HG03520 (cell line): ENCODE data around the gene BBOX1.
"Not testable (repeated sequence)": the region's sequence is repeated elsewhere in the genome, so short reads cannot be mapped to it uniquely, and the experiment has no call there.

Source experiments
- ATAC-seq: cut with Tn5 transposase; IDR thresholded peaks from one replicate; pipeline ENCODE4 v1.9.1; 2021; ENCODE audit warnings: mild to moderate bottlenecking, moderate library complexity; ENCODE audit not compliant: unreplicated experiment

BBOX1 gene

DNA sequence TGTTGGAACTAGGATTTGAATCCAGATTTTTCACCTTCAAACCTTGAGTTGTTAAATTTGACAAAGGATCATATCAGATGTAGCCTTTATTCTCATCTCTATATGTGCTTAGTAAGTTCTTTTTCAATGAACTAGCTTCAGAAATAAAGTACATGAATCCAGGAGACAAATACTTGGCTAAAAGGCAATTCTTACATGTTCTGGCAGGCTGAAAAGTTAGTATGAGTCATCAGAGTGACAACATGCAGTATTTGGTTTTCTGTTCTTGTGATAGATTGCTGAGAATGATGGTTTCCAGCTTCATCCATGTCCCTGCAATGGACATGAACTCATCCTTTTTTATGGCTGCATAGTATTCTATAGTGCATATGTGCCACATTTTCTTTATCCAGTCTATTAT is 40.4 kb downstream of the BBOX1 start:
- ATAC-seq: no peak

- no peak for ATAC-seq
These were observed 42.6 kb downstream of the BBOX1 start for GRCh38 chr11:27083241-27083640.

- ATAC-seq: no peak
These were observed 43.2 kb downstream of the BBOX1 start for GRCh38 chr11:27083782-27084181.

GRCh38 chr11:27084518-27084917 is 43.9 kb downstream of the BBOX1 start:
- ATAC-seq: no peak

- no peak for ATAC-seq
These were observed 44.5 kb downstream of the BBOX1 start for GRCh38 chr11:27085111-27085510.

- no peak for ATAC-seq
These were observed 45.0 kb downstream of the BBOX1 start for GRCh38 chr11:27085605-27086004.

DNA sequence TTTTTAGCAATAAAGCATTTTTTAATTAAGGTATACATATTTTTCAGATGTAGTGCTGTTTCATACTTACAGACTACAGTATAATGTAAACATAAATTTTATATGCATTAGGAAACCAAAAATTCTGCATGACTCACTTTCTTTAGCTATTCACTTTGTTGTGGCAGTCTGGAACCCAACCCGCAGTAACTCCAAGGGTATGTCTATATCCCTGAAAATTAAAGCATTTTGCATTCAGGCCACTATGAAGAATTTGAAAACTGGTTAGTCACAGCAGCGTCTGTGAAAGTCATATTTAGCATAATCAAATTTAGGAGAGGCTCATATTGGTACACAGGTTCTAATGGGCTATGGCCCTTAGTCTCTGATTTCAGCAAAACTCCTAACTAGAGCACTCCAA is 46.8 kb downstream of the BBOX1 start:
- ATAC-seq: no peak

DNA sequence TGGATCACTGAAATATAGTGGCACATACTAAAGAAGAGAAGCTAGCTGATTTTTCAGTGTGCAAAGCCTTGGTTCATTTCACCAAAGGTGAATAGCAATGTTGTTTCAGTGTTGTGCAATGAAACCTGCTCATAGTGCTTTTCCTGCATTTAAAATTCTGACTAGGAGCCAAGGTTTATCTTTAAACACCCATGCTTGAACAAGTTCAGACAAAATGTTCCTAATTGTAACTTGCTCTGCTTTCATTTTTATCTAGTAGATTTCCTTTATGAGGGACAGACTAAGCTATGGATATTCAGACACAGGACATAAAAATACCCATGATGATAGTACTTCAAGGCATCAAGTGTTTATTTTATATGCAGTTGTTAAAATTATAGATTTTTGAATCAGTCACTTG is 47.7 kb downstream of the BBOX1 start:
- ATAC-seq: no peak

GRCh38 chr11:27089746-27090145 is 49.1 kb downstream of the BBOX1 start:
- no peak for ATAC-seq

- ATAC-seq: not testable (repeated sequence)
These were observed 49.8 kb downstream of the BBOX1 start for GRCh38 chr11:27090357-27090948.

DNA sequence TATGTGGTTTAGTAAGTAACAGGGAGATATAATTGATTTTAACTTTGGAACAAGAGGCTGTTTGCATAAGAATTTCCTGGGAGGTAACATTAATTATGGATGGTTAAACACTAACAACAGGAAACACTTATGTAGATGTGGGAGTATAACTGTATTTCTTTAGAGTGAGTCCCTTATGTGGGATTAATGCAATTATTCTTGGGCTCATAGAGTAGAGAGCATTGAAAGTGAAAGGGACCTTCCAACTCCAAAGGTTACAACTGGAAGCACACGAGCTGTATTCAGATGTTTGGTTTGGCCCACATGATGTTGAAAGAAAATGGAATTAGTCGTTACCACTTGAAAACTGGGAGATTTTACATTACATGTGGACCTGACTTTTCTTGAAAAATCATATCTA is 53.5 kb downstream of the BBOX1 start:
- no peak for ATAC-seq

DNA sequence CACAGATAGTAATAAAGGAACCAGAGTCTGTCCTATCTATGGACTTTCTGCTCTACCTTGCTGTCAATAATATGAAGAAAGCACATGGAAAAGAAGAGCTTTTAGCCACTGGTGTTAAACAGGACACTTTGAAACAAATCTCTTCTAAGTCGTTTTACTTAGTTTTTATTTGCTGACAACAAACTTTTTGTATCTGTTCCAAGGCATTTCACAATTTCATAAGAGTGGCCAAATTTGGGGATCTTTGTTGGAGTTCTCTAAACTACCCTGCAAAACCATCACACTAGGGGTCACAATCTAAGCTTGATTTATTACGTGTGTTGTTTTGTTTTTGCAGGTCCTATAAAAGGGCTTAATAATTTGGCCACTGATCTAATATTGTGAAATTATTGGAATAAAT is 54.4 kb downstream of the BBOX1 start:
- no peak for ATAC-seq

DNA sequence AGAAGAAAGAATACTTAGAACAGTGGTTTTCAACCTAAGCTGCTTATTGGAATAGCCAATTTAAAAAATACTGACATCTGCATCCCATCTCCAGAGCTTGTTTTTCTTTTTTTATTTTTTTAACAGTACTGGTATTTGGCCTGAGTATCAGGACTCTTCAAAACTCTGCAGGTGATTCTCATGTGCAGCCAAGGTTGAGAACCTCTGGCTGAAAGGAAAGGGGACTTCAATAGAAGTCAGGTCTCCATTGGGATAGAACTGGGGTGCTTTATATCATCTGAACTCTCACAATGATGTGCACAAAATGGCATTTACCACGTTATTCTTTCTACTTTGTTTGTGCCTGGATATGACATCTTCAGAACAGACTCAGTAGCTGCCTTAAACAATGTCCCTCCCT is 55.3 kb downstream of the BBOX1 start:
- no peak for ATAC-seq

DNA sequence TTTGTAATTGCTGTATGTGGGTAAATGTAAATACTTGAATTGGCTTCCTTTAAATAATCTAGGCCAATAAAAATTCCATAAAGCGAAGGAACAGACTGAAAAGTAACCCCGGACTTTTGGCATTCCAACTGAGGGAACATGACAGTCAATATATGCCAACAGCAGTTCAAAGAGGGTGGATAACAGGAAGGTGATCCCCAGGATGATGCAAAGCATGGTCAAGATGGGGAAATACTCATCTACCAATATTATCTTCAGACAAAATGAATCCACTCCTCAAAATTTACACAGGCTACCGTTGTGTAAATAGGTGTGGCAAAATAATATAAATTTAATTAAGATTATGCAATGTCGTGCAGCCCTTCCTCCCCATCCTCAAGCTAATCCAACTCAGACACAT is 56.9 kb downstream of the BBOX1 start:
- ATAC-seq: no peak

DNA sequence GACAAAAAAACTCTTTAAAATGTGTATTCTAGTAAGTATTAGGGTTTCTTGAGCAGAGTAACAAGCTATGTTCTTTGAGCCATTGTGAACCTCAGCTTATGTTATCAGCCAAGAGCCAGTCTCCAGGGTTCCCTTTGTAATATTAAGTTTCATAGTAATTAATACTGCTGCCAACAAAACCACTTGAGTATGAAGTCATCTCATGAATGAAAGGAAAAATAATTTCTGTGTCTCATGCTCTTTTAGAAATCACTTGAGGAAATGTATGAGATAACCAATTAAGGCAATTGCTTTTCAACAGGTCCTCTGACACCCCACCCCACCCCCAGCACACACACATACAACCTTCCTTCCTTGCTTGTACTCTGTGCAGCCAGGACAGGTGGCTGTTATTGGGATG is 59.9 kb downstream of the BBOX1 start:
- ATAC-seq: no peak

- no peak for ATAC-seq
These were observed 66.9 kb downstream of the BBOX1 start for GRCh38 chr11:27107548-27107947.

DNA sequence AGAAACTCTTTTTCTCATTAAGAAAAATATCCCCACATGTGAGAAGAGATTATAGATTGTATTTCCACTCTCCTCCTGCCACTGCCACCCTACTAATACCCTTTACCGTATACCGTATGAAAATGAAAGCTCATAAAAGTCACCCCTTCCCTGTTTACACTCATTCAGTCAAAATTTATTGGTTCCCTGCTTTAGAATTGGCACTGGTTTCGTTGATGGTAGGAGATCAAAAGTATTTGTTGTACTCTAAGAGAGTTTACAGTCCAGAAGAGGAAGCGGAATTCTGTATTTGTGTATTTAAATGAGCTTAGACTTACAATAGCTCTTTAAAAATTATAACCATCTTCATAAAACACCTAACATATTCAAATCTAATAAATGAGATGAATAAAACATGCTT is 68.2 kb downstream of the BBOX1 start:
- no peak for ATAC-seq

DNA sequence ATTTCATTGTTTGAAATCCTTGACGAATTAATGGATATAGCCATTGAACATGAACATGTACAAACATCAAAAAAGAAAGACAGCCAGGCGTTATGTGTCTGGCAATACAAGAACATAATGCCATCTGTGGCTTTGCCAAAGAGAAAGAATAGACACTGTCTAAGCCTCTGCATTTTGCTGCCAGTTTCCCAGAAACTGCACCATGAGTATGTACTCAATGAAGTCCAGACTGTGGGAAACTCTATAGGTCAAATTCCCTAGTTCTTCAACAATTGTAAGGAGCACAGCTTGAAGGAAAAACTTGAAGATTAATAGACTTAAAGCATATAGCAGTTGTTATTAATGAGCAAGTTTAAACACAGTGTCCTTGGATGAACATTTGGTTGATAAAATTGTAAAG is 71.3 kb downstream of the BBOX1 start:
- no peak for ATAC-seq

DNA sequence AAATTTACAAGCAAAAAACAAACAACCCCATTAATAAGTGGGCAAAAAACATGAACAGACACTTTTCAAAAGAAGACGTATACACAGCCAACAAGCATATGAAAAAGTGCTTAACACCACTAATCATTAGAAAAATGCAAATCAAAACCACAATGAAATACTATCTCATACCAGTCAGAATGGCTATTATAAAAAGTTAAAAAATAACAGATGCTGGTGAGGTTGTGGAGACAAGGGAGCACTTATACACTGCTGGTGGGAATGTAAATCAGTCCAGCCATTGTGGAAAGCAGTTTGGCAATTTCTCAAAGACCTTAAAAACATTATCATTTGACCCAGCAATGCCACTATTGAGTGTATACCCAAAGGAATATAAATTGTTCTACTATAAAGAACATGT is 72.3 kb downstream of the BBOX1 start:
- ATAC-seq: no peak

DNA sequence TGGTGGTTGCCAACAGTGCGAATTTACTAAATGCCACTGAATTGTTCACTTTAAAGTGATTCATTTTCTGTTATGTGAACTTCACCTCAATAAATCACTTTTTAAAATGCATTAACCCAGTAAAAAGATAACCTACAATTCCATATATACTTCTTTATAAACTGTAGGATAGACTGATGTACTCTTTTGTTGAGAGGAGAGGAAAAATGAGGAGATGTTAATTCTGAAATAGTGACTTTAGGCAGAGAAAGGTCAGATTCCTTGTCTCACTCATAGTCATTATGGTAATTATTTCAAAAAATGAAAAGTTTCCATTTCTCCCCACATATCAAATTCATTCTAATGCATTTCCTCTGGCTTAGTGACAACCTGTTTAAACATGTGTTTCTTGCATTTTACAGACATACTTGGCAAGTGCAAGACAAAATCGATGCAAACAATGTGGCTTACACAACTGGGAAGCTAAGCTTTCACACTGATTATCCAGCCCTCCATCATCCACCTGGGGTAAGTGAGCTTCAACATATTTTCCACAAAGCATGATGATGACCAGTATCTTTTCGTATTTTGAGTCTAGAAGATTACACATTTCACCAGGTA is 74.5 kb downstream of the BBOX1 start:
- ATAC-seq: no peak

GRCh38 chr11:27116684-27117083 is 76.1 kb downstream of the BBOX1 start:
- no peak for ATAC-seq

DNA sequence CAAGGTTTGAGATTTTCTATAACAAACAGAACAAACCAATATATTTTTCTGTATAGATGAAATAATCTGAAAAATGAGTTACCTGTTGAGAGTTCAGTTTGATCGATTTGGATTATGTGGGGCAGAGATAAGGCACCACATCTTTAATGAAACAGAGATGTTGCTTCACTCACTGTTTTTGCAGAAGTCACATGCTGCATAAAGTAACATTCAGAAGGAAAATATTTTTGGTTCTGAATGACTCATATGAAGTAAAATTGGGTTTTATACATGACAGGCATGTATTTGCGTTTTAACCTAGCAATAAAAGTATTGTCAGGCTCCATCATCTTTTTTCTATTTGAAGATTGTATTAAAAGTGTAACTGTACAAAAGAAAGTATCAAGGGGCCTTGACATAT is 77.8 kb downstream of the BBOX1 start:
- no peak for ATAC-seq

- no peak for ATAC-seq
These were observed 78.3 kb downstream of the BBOX1 start for GRCh38 chr11:27118949-27119348.
